Chondrocyte (in vitro differentiated cells): ENCODE measurements around the gene ATG5. TPM values are rescaled to one million over a fixed set of nuclear protein-coding genes. Genes with fewer than 3 reads are reported as not detected.

ENCODE experiments used
- DNase-seq: peaks from one replicate; pipeline ENCODE4 v3.0.0; 2021; ENCODE audit warnings: mixed read lengths, low spot score
- H3K27ac Mint-ChIP-seq: one replicate; pipeline ENCODE4 v1.8.0; 2021; ENCODE audit warnings: mild to moderate bottlenecking, moderate library complexity, mixed read lengths; ENCODE audit not compliant: unreplicated experiment
- H3K27me3 Mint-ChIP-seq: 2 replicates; pipeline ENCODE4 v1.8.0; 2021; ENCODE audit warnings: low read depth, mixed read lengths
- H3K36me3 Mint-ChIP-seq: 2 replicates; pipeline ENCODE4 v1.8.0; 2021; ENCODE audit warnings: low read depth, mixed read lengths
- H3K4me1 Mint-ChIP-seq: 2 replicates; pipeline ENCODE4 v1.8.0; 2021; ENCODE audit warnings: low read depth, mild to moderate bottlenecking, mixed read lengths
- H3K4me3 Mint-ChIP-seq: one replicate; pipeline ENCODE4 v1.8.0; 2021; ENCODE audit warnings: mild to moderate bottlenecking, moderate library complexity, mixed read lengths; ENCODE audit not compliant: unreplicated experiment
- H3K9me3 Mint-ChIP-seq: 2 replicates; pipeline ENCODE4 v1.8.0; 2021; ENCODE audit warnings: low read depth, mixed read lengths
- total RNA-seq: library from RNA; stranded (reverse); gene quantifications from 3 replicates; pipeline ENCODE4 v1.2.1, GENCODE V29; 2021
- TF ChIP-seq, protein P1 (sequence below): fragments of 200-600 bp; sonication (generic); IDR thresholded peaks from 2 replicates; pipeline ENCODE4 v1.5.0; 2021; ENCODE audit warnings: antibody characterized with exemption, mild to moderate bottlenecking, moderate library complexity

Gene ATG5
- total RNA-seq, 1 donor from 2014 or later: 23.7 TPM

GRCh38 chr6:106188104-106188794, 137.3 kb downstream of the ATG5 start:
- H3K36me3 Mint-ChIP-seq: peaks cover 4% of the 10 kb centered on the region
- H3K9me3 Mint-ChIP-seq: no peaks in the 10 kb centered on the region
- no peak for DNase-seq
- no peaks in the 10 kb centered on the region for H3K27me3 Mint-ChIP-seq
- H3K4me1 Mint-ChIP-seq: peaks cover 13% of the 10 kb centered on the region
- TF ChIP-seq, protein P1, sequence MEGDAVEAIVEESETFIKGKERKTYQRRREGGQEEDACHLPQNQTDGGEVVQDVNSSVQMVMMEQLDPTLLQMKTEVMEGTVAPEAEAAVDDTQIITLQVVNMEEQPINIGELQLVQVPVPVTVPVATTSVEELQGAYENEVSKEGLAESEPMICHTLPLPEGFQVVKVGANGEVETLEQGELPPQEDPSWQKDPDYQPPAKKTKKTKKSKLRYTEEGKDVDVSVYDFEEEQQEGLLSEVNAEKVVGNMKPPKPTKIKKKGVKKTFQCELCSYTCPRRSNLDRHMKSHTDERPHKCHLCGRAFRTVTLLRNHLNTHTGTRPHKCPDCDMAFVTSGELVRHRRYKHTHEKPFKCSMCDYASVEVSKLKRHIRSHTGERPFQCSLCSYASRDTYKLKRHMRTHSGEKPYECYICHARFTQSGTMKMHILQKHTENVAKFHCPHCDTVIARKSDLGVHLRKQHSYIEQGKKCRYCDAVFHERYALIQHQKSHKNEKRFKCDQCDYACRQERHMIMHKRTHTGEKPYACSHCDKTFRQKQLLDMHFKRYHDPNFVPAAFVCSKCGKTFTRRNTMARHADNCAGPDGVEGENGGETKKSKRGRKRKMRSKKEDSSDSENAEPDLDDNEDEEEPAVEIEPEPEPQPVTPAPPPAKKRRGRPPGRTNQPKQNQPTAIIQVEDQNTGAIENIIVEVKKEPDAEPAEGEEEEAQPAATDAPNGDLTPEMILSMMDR: no peak
- H3K27ac Mint-ChIP-seq: no peak overlapping the region
- H3K4me3 Mint-ChIP-seq: no peak overlapping the region

DNA sequence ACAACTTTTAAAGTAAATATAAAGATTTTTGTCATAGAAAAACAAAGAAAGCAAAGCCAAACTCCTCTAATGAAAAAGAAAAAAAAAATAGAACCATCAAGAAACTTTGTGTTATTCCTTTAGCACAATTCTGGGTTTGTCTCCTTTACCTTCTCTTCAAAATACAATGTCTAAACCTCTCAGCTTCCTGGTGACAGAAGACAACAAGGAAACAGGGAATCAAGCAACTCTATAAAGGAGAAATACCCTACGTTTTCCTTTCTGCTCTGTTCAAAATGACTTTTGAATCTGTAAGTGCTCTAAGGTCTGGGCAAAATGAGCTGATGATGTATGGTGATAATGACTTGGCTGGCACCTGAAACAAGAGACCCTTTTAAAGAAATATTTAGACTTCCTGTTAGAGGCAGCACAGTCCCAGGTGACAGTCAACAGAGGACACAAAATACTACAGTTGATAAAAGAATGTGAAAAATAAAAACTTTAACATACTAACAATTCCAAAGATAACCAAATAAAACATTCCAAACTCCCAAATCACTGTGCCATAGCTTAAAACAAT, 138.1 kb downstream of the ATG5 start:
- no peak overlapping the region for H3K4me3 Mint-ChIP-seq
- TF ChIP-seq, protein P1: no peak
- DNase-seq: no peak
- no peaks in the 10 kb centered on the region for H3K9me3 Mint-ChIP-seq
- H3K36me3 Mint-ChIP-seq: peaks cover 4% of the 10 kb centered on the region
- H3K27me3 Mint-ChIP-seq: no peaks in the 10 kb centered on the region
- H3K27ac Mint-ChIP-seq: no peak overlapping the region
- H3K4me1 Mint-ChIP-seq: peaks cover 13% of the 10 kb centered on the region

DNA sequence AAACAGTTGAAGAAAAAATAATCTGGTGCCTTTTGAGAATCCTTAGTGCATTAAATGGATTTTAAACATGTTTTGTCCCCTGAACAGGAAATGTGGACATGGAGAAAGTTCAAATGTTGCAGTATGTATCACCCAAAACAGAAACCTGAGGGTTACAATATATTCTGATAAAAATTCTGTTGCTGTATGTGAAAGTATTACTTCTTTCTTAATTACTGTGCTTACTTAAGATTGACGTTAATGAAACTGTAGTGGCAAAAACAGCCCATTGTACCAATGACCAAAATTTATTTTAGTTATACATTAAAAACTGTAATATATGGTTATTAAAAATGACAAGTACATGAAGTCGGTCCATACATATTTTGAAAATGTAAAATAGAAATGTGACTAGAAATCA, 138.8 kb downstream of the ATG5 start:
- no peaks in the 10 kb centered on the region for H3K9me3 Mint-ChIP-seq
- H3K27ac Mint-ChIP-seq: no peak overlapping the region
- TF ChIP-seq, protein P1: no peak
- no peaks in the 10 kb centered on the region for H3K27me3 Mint-ChIP-seq
- peaks cover 20% of the 10 kb centered on the region for H3K4me1 Mint-ChIP-seq
- no peak for DNase-seq
- peaks cover 4% of the 10 kb centered on the region for H3K36me3 Mint-ChIP-seq
- H3K4me3 Mint-ChIP-seq: no peak overlapping the region

DNA sequence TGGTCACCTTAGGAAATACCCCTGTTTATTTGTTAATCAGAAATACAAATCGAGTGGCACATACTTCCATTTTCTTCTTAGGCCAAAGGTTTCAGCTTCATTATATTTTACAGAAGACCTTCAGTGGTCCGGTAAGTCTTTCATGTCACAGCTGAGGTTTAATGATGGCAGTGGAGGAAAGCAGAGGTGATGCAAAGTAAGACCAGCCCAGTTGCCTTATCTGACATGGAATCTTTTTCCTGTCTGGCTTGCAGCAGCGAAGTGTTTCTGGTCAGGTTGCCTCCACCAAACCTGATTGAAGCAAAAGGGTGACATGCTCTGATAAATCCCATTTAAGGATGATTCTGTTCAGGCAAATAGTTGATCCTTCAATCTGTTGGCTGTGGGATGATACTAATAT, 139.4 kb downstream of the ATG5 start:
- H3K27me3 Mint-ChIP-seq: no peaks in the 10 kb centered on the region
- no peak overlapping the region for H3K27ac Mint-ChIP-seq
- no peak overlapping the region for H3K4me3 Mint-ChIP-seq
- peaks cover 22% of the 10 kb centered on the region for H3K4me1 Mint-ChIP-seq
- DNase-seq: no peak
- TF ChIP-seq, protein P1: no peak
- H3K9me3 Mint-ChIP-seq: no peaks in the 10 kb centered on the region
- H3K36me3 Mint-ChIP-seq: peaks cover 4% of the 10 kb centered on the region

GRCh38 chr6:106185615-106186014, 139.9 kb downstream of the ATG5 start:
- H3K4me3 Mint-ChIP-seq: no peak overlapping the region
- DNase-seq: no peak
- no peaks in the 10 kb centered on the region for H3K9me3 Mint-ChIP-seq
- peaks cover 22% of the 10 kb centered on the region for H3K4me1 Mint-ChIP-seq
- H3K27ac Mint-ChIP-seq: no peak overlapping the region
- TF ChIP-seq, protein P1: no peak
- H3K27me3 Mint-ChIP-seq: no peaks in the 10 kb centered on the region
- peaks cover 4% of the 10 kb centered on the region for H3K36me3 Mint-ChIP-seq
